GM12892 (cell line): Measurements from ENCODE around the gene ADAMTS4.

Source experiments
- POLR2A ChIP-seq: IDR thresholded peaks from 2 replicates; pipeline ENCODE4 v1.6.1; 2011; ENCODE audit warnings: low read depth, low read length, control low read depth
- POLR2AphosphoS5 ChIP-seq: IDR thresholded peaks from 2 replicates; pipeline ENCODE4 v1.6.1; 2011; ENCODE audit warnings: low read depth, low read length, control low read depth
- TAF1 ChIP-seq: IDR thresholded peaks from 2 replicates; pipeline ENCODE4 v1.6.1; 2011; ENCODE audit warnings: low read depth, mild to moderate bottlenecking, control low read depth, low read length, borderline replicate concordance

DNA sequence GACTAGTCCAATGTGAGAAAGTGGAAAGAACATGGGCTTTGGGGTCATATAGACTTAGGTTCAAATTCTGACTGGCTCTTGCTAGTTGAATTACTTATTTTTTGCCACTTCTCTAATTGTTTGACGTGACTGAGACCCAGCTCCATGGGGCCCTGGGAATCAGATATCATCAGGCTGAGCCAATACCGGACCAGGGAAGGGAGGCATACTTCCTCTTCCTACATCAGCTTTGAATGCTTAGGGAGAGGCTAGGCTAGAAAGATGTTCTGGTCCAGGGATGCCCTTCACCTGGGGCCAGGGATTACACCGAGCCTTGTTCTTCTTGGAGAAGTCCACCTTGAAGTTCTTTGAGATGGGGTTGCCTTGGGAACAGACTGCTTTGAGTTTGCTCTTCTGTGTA lies 42.8 kb upstream of the ADAMTS4 start:
- no peak for TF ChIP-seq POLR2A
- TF ChIP-seq POLR2AphosphoS5, result no peak
- TF ChIP-seq TAF1, result no peak
